Activated T-cell treated with anti-CD3 and anti-CD28 coated beads, Interleukin-2, amount 50 U/mL, for 48 hours (primary cell): Measurements from ENCODE around the gene PRKD2.
A peak's percentile ranks its signal among the peaks of the same experiment; 100 is the strongest.

ENCODE experiments used
- DNase-seq, 2 experiments: peaks; one replicate each; pipeline ENCODE4 v3.0.0-alpha.2; 2020

Gene PRKD2

DNA sequence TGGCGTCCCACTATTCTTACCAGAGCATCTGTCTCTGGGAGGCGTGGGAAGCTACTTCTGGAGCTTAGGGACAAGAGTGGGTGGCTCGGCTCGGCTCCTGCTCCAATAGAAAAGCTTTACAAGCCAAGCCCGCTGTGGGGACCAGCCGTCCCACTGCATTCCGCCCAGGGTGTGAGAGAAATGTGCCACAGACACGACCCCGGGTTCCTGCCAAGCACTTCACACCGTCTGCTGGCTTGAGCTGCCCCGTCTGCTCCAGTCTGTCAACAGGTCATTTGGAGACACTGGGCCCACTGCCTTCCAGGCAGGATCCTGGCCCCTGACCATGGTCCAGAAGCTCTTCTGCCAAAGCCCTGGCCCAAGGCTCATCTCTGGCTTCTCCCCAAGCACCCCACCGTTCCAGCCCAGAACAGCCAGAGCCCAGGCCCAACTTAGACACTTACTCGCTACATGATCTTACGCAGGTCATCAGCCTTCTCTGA, 22.4 kb upstream of the PRKD2 start:
- no peak for DNase-seq

DNA sequence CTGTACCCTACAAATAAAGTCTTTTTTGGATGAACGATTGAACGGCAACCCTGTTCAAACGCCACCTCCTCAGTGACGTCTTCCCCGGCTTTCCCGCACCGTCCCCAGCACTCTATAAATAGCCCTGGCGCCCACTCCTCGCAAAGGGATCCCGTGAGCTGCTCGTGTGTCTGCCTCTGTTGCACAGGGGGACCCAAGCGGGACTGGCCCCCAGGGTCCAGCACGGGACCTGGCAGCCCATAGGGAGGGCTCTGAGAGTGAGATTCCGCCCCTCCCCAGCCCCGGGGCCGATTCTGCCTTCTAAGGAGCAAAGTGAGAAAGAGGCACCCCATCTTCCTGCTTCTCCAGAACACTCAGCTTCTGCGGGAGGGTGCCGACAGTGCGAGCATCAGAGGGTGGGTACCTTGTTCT, 20.9 kb upstream of the PRKD2 start:
- no peak for DNase-seq

DNA sequence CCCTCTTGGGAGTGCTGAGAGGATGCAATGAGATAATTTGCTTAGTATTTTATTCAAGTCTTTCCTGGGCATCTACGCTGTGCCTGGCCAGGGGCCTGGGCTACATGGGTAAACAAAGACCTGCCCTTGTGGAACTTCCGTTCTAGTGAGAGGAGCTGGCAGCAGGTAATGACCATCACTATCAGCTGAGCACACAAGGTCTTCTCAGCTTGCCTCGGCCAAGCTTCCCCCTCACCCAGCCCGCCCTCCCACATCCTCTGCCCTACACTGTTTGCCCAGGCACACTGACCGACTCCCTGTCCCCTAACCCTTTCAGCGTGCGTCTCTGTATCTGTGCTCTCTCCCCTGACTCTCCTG, 20.4 kb upstream of the PRKD2 start:
- no peak for DNase-seq

DNA sequence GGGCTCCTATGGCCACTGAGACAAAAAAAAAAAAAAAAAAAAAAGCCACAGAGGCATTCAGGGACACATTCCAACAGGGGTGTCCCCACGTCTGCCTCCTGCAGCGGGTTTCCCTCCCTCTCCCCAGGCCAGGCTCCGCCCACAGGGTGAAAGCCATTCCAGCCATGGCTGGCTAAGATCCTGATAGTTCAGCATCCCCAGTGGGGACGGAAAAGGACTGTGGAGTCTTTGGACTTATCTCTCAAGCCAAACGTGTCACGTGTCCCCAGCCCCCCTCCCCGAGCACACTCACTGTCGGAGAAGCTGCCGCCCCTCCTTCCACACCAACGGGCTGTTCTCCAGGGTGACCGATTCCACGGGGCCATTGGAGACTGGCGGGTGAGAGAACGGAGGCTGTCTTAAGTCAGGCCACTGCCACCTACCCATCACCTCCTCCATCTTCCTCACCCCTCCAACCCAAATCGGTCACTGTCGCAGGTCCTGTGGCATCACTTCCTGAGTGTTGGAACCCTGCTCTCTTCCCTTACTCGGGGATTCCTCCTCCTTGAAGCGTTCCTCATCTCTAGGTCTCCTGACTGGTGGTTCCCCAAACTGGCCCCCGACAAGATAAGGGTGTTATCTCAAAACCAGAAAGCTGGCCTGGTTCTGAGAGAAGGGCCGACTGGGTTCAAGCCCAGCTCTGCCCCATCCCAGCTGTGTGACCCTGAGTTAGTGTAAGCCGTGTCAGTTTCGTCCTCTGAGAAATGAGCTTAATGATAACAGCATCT, 19.8 kb upstream of the PRKD2 start:
- DNase-seq: no peak

DNA sequence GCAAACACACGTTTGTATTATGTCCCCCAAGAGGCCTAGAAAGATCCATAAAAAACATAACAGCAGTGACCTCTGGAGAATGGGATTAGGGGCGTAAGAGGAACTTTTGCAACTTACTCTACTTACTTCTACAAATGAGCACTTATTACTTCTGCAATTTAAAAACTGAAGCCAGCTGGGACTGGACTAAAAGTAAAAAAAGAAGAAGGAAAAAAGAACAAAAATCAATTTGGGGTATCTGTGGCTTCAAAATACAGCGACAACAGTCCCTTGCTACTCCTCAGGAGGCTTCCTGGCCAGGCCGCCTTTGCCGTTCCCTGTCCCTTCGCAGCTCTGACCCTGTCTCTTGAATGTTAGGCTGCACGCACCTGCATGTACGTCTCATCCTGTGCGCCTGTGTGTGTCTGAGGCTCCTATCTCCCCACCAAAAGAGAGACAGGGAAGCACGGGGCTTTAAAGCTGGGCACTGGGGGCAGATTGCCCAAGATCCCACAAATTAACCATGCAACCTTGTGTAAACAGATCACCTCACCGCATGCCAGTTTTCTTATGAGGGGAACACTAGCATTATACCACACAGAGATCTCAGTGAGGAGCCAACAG, 16.9 kb upstream of the PRKD2 start:
- no peak for DNase-seq

DNA sequence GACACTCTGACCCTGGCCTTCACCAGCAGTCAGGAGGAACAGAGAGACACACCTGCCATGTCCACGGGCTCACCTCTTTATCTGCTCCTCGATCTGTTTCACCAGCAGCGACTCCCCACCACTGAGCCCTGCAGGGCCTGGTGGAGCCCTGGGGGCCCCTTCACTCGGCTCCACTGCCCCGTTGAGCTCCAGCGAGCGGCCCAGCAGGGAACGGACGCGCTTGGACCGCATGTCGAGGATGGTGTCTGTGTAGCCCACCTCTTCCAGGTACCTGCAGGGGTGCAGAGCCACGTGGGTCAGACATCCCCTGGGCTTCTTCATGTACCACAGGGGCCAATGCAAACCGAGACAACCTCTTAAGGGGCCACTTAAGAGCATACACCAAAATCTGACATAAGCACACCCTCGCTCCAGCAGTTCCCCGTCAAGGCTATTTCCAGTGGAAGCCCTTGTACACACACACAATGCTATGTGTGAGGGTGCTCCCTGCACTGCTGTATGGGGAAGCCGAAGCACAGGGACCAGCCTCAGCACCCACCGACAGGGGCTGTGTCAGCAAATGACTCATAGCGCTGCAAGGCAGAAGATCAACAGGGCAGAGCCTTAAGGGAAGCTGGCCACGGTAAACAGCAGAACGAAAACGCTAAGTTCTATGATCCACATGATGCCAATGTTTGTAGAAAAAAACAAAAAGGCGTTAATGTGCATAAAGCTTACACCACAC, 16.2 kb upstream of the PRKD2 start:
- no peak for DNase-seq

DNA sequence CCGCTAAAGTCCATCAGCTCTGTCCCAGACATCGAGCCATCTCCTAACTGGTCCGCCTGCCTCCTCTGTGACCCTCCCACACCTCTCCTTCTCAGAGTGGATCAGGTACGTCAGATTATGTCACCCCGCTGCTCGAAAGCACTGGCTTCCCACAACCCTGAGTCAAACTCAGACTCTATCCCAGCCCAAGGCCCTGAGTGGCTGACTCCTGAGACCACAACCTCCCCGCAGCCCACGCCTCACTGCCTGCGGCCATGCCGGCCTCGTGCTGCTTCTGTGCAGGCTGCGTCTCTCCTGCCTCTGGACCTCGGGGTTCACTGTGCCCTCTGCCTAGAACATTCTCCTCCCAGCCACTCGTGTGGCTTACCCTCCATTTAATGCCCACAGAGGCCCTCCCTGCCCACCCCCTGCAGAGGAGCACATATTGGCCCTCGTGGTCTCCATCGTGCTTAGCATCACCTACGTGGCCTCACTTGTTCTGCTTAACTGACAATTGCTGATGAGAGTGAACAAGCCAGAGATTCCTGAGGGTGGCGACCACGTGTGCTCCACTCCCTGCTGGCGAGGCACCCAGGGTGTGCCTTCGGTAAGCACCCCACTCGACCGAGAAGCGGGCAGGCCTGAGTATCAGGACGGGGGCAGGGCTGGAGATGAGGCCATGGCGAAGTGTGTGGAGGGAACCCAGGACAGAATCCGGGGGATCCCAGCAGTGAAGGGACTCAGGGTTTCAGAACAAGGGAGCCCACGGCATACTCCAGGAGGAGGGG, 15.4 kb upstream of the PRKD2 start:
- no peak for DNase-seq

DNA sequence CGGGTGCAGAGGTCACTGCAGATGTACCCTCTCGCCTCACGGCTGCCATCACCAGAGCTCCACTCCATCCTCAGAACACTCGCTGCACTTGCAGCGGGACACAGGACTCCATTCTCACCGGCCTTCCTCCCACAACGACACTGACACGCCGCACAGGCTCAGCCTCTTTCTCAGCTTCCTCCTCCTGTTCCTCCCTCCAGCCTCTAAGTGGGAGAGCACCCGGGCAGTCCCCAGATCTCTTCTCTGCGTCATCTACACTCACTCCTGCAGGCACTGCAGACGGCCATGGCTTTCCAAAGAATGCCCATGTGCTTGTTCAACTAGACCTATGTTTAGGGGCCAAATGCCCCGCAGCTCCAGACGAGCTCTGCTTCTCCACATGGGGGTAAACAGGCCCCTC, 14.7 kb upstream of the PRKD2 start:
- DNase-seq: no peak

DNA sequence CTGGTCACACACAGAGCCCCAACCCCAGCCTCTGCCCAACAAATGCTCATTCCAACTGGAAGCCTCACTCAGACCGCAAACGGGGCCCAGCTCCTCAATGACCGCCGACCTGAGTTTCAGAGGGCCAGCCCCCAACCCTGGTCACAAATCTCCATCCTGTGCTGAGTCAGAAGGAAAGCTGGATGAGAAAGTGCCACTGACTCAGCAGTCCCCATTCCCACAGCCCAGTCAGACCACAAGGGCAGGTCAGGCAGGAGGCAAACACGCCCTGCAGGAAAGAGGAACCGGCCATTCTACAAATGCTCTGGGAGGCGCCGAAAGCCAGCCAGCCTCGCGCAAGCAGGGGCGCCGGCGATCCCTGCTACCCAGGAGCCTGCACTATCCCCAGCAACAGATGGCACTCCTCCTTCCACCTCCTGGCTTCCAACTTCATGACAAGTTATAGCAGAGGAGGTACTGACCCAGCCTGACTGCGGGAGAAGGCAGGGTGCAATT, 14.1 kb upstream of the PRKD2 start:
- DNase-seq: no peak

DNA sequence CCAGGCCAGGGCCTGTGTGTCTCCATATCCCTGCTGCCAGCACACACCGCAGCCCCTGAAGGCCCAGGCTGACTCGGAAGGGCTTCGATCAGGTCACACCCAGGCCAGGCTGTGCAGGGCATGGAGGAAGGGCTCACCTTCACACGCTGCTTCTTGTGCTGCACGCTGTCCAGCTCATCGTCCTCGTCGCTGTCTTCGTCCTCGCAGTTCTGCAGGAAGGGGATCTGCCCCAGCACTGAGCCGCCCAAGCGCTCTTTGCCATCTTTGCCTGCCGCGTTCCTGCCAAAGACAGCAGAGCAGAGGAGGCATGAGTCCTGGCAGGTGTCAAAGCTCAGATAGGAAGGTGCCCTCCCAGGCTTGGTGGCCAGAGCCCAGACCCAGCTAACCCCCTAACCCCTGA, 13.7 kb upstream of the PRKD2 start:
- no peak for DNase-seq

DNA sequence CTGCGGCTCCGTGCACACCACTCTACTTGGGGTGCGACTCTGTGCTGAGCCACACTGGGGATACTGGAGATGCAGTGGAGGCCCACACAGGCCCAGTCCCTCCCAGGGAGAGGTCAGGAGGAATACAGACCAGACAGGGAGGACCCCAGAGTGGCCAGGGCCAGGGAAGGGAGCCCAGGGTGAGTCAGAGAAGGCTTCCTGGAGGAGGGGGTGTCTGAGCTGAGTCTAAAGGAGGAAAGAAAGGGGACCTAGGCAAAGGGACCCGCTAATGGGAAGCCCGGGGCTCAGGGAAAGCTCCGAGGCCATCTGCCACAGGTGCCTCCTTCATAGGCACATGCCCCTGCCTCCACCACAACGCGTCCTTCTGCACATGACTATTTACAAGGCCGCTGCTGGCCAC, 13.3 kb upstream of the PRKD2 start:
- DNase-seq: no peak

DNA sequence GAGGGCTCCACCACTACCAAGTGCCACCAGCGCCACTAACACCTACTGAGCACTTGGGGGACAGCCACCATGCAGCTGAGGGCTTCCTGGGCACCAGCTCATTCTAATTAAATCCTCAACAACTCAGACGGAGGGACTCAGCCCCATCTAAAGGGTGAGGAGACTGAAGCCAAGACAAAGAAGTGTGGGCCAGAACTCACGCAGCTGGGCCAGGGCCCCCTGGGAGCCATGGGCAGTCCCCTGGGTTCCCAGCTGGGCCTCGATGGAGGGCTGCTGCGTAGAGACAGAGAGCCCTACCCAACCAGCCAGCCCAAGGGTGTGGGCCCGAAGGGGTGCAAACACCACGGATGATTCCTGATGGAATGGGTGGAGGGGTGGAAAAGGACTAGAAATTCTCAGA, 12.8 kb upstream of the PRKD2 start:
- no peak for DNase-seq

DNA sequence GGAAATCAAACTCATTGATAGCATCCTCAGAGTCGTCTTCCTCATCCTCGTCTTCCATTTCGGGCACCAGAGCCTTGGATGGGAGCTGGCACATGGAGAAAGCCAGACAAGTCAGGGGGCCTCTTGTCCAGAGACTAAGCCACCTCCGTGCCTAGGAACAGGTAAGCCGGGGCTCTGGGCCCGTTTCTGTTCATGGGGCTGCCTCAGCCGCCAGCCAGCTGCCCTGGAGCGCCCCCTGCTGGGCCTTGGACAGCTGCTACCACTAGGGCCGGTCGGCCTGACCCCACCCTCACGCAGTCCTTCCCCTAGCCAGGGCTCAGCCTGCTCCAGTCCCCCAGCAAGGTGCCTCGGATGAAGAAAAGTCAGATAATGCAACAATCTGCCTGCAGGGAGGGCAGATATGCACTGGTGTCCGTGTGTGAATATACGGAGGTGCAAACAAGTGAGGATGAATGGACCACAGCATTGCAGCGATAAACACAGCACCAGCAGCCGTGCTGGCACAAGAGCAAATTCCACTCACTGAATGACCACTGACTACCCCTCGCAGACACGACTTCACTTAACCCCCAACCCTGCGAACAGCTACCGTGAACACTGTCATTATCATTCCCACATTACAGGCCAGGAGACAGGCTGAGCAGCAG, 11.9 kb upstream of the PRKD2 start:
- peak; percentile 83 to 86 for DNase-seq

DNA sequence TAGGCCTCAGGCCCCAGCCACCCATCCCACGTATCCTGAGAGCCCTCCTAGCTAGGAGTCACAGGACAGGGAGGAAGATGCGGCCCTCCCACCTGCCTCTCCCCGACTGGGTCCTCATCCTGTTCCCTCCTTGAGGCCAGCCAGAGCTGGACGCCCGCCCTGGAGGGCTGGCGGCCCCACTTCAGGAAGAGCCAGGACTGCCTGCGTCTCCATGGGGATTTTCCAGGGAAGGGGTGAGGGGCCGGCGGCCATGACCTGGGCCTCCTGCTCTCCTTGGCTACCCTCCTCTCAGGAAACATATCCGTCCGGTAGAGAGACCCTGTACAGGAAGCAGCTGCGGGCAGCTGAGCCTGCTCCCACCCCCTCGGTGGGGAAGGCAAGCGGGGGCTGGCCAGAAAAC, 11.3 kb upstream of the PRKD2 start:
- no peak for DNase-seq

DNA sequence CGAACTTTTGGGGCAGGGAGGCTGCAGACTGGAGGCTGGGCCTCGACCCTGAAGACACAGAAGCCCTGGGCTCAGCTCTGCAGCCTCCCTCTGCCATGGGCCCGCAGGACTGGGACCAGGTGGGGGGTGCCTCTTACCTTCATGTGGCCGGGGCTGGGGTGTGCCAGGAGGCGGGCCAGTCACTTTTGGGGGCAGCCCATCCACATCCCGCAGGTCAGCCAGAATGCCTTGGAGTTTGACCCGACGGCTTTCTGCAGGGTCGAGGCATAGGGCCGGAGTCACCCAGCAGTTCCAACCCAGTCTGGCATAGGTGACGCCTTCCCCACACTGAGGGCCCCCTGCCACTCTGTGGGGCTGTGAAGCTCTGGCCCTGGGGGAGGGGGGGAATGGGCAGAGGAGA, 10.8 kb upstream of the PRKD2 start:
- DNase-seq: no peak

DNA sequence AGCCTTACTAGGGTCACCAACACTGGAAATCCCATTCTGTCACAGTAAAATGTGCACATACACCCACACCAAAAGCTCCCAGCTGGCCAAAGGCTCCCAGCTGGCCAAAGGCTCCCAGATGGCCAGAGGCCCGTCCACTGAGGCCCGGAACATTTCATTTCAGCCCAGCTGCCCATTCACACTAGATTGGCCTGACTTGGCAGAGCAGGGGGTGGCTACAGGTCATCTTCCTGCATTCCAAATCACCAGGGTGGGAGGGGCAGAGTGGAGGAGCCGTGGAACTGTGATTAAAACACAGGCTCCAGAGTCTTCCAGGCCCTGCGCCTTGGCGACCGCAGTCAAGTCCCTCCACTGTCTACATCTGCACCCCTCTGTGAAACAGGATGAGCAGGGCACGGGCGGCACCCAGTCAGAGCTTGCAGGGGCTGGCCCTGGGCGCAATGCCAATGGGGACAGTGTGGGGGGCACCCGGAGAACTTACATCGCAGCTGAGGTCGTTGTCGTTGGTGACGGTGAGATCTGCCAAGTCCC, 10.1 kb upstream of the PRKD2 start:
- no peak for DNase-seq

DNA sequence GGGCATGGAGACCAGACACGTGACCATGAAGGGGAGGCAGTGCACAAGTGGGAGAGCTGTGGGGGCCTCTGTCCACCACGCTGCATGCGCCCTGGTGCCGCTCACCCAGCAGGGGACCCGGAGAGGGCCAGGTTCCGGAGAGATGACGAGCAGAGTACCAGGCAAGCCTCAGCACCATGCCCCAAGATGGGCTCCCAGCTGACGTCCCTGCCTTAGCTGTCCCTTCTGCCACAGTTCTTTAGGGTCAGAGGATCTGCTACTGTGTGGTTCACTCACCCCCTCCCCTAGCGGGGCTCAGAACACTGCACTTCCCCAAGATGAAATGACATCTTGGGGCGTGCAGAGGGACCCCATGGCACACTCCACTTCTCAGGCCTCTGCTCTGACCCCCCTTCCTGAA, 9.6 kb upstream of the PRKD2 start:
- no peak for DNase-seq

DNA sequence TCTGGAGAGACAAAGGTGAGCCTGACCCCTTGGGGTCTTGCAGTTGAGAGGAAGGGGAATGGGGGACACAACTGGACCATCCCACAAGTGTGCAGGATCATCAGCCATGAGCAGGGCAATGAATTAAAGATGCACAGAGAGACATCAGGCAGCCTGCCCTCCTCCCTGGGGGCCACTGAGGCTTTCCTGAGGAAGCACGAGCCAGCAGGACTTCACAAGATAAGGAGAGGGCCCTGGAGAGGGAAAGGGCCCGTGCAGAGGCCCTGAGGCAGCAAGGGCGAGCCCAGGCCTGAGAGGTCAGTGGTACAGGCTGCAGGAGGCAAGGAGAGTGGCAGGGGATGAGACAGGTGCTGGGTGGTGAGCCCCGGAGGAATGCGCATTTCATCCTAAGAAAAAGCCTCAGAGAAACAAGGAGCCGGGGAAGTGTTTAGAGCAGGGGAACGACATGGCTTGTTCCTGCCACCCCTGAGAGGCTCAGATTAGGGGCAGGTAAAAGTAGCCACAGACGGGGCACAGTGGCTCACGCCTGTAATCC, 9.0 kb upstream of the PRKD2 start:
- no peak for DNase-seq

DNA sequence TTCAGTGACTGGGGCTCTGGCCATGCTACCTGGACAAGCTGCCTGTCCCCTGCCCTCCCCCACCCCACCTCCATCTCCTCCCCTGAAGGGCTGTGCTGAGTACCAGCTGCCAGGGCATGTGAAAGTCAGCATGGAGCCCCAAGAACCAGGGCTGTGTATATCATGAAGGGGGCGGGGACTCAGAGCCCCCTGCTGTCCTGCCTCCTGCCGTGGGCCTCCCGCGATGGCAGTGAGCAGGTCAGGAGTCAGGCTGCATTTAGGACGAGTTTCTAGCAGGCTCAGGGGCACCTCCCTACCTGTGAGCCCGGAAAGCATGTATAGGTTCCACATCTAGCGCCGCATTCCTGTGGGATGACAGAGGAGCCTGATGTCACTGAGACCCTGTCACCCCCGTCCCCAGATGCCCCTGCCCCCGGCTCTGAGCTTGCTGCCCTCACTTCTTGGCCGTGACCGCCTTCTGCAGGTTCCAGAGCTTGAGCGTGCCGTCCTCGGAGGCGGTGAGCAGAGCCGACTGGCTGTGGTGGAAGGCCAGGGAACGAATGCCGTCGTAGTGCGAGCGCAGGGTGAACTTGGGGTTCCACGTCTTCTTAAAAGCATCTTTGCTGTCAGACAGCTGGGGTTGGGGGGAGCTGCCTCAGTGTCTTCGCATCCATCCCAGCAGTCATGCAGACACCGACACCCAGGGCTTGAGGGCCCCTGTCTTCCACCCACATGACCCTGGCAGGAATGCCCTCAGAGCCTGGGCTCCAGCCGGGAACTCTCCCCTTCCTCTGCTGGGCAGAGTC, 8.3 kb upstream of the PRKD2 start:
- DNase-seq: no peak

DNA sequence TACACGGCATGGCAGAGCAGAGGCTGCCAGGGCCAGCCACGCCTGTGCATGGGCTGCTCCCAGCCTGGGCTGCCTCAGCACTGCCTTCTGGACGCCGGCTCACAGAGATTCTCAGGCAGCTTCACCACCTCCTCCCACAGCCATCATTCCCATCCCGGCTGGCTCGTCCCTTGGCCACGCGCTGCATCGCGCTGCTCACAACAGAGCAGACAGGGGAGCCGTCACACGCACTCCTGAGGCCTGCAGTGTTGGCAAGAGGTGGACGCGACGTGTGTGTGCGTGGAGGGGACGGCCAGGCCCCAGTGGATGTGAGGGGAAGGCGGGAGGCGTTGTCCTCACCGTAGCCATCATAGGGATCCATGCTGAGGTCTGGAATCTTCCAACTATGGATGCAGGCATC, 7.6 kb upstream of the PRKD2 start:
- DNase-seq: no peak

DNA sequence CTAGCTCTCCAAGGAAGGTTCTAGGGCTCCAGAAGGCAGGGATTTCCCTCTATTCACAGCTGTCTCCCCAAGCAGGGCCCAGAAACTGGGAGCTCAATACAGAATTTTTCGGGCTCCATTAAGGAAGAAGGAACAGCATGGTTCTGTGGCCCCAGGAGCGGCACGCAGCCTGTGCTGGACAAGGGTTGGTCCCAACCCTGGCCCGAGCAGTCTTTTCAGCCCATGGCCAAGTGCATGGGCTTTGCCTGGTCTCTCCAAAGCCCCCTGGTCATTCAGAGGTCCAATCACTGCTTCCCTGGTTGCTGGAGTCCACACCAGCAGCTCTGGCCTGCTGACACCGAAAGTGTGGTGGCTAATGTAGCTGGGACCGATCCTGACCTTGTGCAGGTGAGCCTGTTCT, 6.6 kb upstream of the PRKD2 start:
- no peak for DNase-seq
